Stimulated activated CD4-positive, alpha-beta T cell treated with anti-CD3 and anti-CD28 coated beads, Interleukin-15, amount 100 ng/mL, for 1 hour (primary cell): ENCODE measurements around the gene ZNF445.
"Not testable (repeated sequence)": the region's sequence is repeated elsewhere in the genome, so short reads cannot be mapped to it uniquely, and the experiment has no call there.

ENCODE experiments used
- DNase-seq, 2 donors: peaks; one replicate each; pipeline ENCODE4 v3.0.0-alpha.2; 2020; ENCODE audit warnings: low read depth in 1 of 2, low spot score in 1 of 2

Gene ZNF445

GRCh38 chr3:44436181-44436580 lies 41.3 kb downstream of the ZNF445 start:
- no peak for DNase-seq

- no peak for DNase-seq
Observed at GRCh38 chr3:44434834-44435510, 42.5 kb downstream of the ZNF445 start.

- no peak for DNase-seq
Observed at GRCh38 chr3:44430466-44430865, 47.0 kb downstream of the ZNF445 start.

- DNase-seq = no peak
Observed at GRCh38 chr3:44429459-44429858, 48.0 kb downstream of the ZNF445 start.

GRCh38 chr3:44428910-44429309 lies 48.6 kb downstream of the ZNF445 start:
- no peak for DNase-seq

- DNase-seq = no peak
Observed at GRCh38 chr3:44427683-44428082, 49.8 kb downstream of the ZNF445 start.

GRCh38 chr3:44424758-44425157 lies 52.7 kb downstream of the ZNF445 start:
- no peak for DNase-seq

- DNase-seq = no peak
Observed at GRCh38 chr3:44421280-44421679, 56.2 kb downstream of the ZNF445 start.

- no peak for DNase-seq
Observed at GRCh38 chr3:44420676-44421075, 56.8 kb downstream of the ZNF445 start.

- DNase-seq = no peak
Observed at GRCh38 chr3:44419923-44420650, 57.4 kb downstream of the ZNF445 start.

- DNase-seq = no peak
Observed at GRCh38 chr3:44419116-44419922, 58.2 kb downstream of the ZNF445 start.

- DNase-seq = no peak
Observed at GRCh38 chr3:44418549-44418948, 58.9 kb downstream of the ZNF445 start.

GRCh38 chr3:44418118-44418517 lies 59.4 kb downstream of the ZNF445 start:
- DNase-seq = not testable (repeated sequence)

- no peak for DNase-seq
Observed at GRCh38 chr3:44416031-44417030, 61.1 kb downstream of the ZNF445 start.

GRCh38 chr3:44415421-44415820 lies 62.0 kb downstream of the ZNF445 start:
- no peak for DNase-seq

GRCh38 chr3:44414517-44415090 lies 62.9 kb downstream of the ZNF445 start:
- DNase-seq = no peak

- no peak for DNase-seq
Observed at GRCh38 chr3:44412365-44412764, 65.1 kb downstream of the ZNF445 start.

- DNase-seq = no peak
Observed at GRCh38 chr3:44411031-44411645, 66.3 kb downstream of the ZNF445 start.

- DNase-seq = no peak
Observed at GRCh38 chr3:44409640-44410410, 67.6 kb downstream of the ZNF445 start.
